Calu3 (cell line): ENCODE data around the gene ARMC5. TPM values are rescaled to one million over a fixed set of nuclear protein-coding genes. Genes with fewer than 3 reads are reported as not detected.
A peak's percentile ranks its signal among the peaks of the same experiment; 100 is the strongest.

ENCODE experiments used
- BruUV-seq: library from RNA; stranded (reverse); fragments of 400-500 nt; replicated peaks from 2 replicates; lab custom pipeline; 2021; lab: Mats Ljungman, UMichigan
- CTCF ChIA-PET: fragments of 300-600 bp; sonication (Branson Sonifier 250); formaldehyde crosslinking; loops from one replicate; lab custom pipeline; 2022; ENCODE audit warnings: antibody characterized with exemption; lab: Charles Lee
- DNase-seq: peaks from one replicate; pipeline ENCODE4 v3.0.0; 2022
- H3K27ac Mint-ChIP-seq: one replicate; pipeline ENCODE4 v1.8.0; 2022; ENCODE audit warnings: mixed read lengths; ENCODE audit not compliant: unreplicated experiment
- H3K27me3 Mint-ChIP-seq: one replicate; pipeline ENCODE4 v1.8.0; 2022; ENCODE audit warnings: mixed read lengths; ENCODE audit not compliant: unreplicated experiment
- H3K36me3 Mint-ChIP-seq: one replicate; pipeline ENCODE4 v1.8.0; 2022; ENCODE audit warnings: mild to moderate bottlenecking, moderate library complexity, mixed read lengths; ENCODE audit not compliant: insufficient read depth, unreplicated experiment
- H3K4me1 Mint-ChIP-seq: one replicate; pipeline ENCODE4 v1.8.0; 2022; ENCODE audit warnings: mild to moderate bottlenecking, low read depth, mixed read lengths; ENCODE audit not compliant: unreplicated experiment
- H3K4me3 Mint-ChIP-seq: one replicate; pipeline ENCODE4 v1.8.0; 2022; ENCODE audit warnings: mild to moderate bottlenecking, low read depth, moderate library complexity, mixed read lengths; ENCODE audit not compliant: unreplicated experiment
- H3K9me3 Mint-ChIP-seq: one replicate; pipeline ENCODE4 v1.8.0; 2022; ENCODE audit warnings: low read depth, mixed read lengths; ENCODE audit not compliant: unreplicated experiment
- CTCF ChIP-seq: fragments of 200-600 bp; IDR thresholded peaks from one replicate; pipeline ENCODE4 v1.8.0; 2022; ENCODE audit warnings: antibody characterized with exemption; ENCODE audit not compliant: unreplicated experiment
- intact Hi-C: fragments of 100-400 bp; cut with micrococcal nuclease; formaldehyde crosslinking; loops from one replicate; pipeline ENCODE4 v1.10.0; 2022; ENCODE audit not compliant: unreplicated experiment
- total RNA-seq: library from RNA; stranded (reverse); gene quantifications from 2 replicates; pipeline ENCODE4 v1.2.3, GENCODE V29; 2022

ARMC5 gene
- total RNA-seq, 1 experiment from 2014 or later, result 13.6 TPM

- H3K4me1 Mint-ChIP-seq, result peaks cover 21% of the 10 kb centered on the region
- H3K9me3 Mint-ChIP-seq, result no peaks in the 10 kb centered on the region
- CTCF ChIA-PET, result interaction anchor here (0.6 to 1.7 kb wide), 9 partner anchors 8 to 466 kb away, joined by 3 to 11 read pairs (median 3); partner anchors contain the start of genes HSD3B7, KAT8, ZNF267 and ZNF843
- H3K36me3 Mint-ChIP-seq, result peaks cover 35% of the 10 kb centered on the region
- no peak for DNase-seq
- H3K27ac Mint-ChIP-seq, result peak overlapping the region; percentile 11
- no peak overlapping the region for H3K4me3 Mint-ChIP-seq
- TF ChIP-seq CTCF, result no peak
- no TSS peak for BruUV-seq
- intact Hi-C loops, result loop anchor here (5.0 to 10.0 kb wide), 3 partner anchors 36 to 416 kb away; no protein-coding TSS in a partner anchor
- no peaks in the 10 kb centered on the region for H3K27me3 Mint-ChIP-seq
These were observed 8.1 kb upstream of the ARMC5 start for GRCh38 chr16:31451201-31451600.

- H3K36me3 Mint-ChIP-seq, result peaks cover 35% of the 10 kb centered on the region
- peaks cover 21% of the 10 kb centered on the region for H3K4me1 Mint-ChIP-seq
These were observed 7.5 kb upstream of the ARMC5 start for GRCh38 chr16:31451681-31452351.

GRCh38 chr16:31452631-31453106, 6.6 kb upstream of the ARMC5 start:
- DNase-seq, result no peak
- no peak for TF ChIP-seq CTCF
- peaks cover 37% of the 10 kb centered on the region for H3K36me3 Mint-ChIP-seq
- intact Hi-C loops, result loop anchor here (5.0 to 10.0 kb wide), 3 partner anchors 35 to 415 kb away; no protein-coding TSS in a partner anchor
- H3K4me3 Mint-ChIP-seq, result no peak overlapping the region
- BruUV-seq, result no TSS peak
- H3K4me1 Mint-ChIP-seq, result peaks cover 21% of the 10 kb centered on the region
- CTCF ChIA-PET, result interaction anchor here (0.6 to 1.7 kb wide), 3 partner anchors 10 to 468 kb away, joined by 3 to 5 read pairs (median 3); partner anchors contain the start of genes HSD3B7 and ZNF843
- no peaks in the 10 kb centered on the region for H3K27me3 Mint-ChIP-seq
- no peak overlapping the region for H3K27ac Mint-ChIP-seq
- H3K9me3 Mint-ChIP-seq, result no peaks in the 10 kb centered on the region

More at GRCh38 chr16:31451681-31452351, 7.5 kb upstream of the ARMC5 start:
- BruUV-seq, result no TSS peak
- Mint-ChIP-seq H3K27me3 (no peaks in the 10 kb centered on the region), H3K4me3 (no peak overlapping the region), H3K27ac (peak overlapping the region; percentile 10), H3K9me3 (no peaks in the 10 kb centered on the region)
- CTCF ChIA-PET, result interaction anchor here (0.6 to 1.7 kb wide), 8 partner anchors 9 to 467 kb away, joined by 3 to 11 read pairs (median 4); partner anchors contain the start of genes HSD3B7, KAT8, ZNF267 and ZNF843
- intact Hi-C loops, result loop anchor here (5.0 to 10.0 kb wide), 3 partner anchors 35 to 415 kb away; no protein-coding TSS in a partner anchor
- peak; percentile 81 for TF ChIP-seq CTCF
- peak; percentile 83 for DNase-seq

- CTCF ChIA-PET, result interaction anchor here (0.6 kb wide), 2 partner anchors 34 to 468 kb away, joined by 3 to 6 read pairs; partner anchors contain the start of gene HSD3B7
These were observed 5.8 kb upstream of the ARMC5 start for GRCh38 chr16:31453255-31454204.

More at GRCh38 chr16:31453255-31454204, 5.8 kb upstream of the ARMC5 start:
- no peak for TF ChIP-seq CTCF
- H3K36me3 Mint-ChIP-seq, result peaks cover 46% of the 10 kb centered on the region
- peak overlapping the region; percentile 64 for H3K27ac Mint-ChIP-seq
- no peak for DNase-seq
- intact Hi-C loops, result loop anchor here (5.0 to 10.0 kb wide), 3 partner anchors 34 to 414 kb away; no protein-coding TSS in a partner anchor
- peak overlapping the region; percentile 19 for H3K4me3 Mint-ChIP-seq
- peaks cover 21% of the 10 kb centered on the region for H3K4me1 Mint-ChIP-seq
- no TSS peak for BruUV-seq
- no peaks in the 10 kb centered on the region for H3K27me3 Mint-ChIP-seq
- H3K9me3 Mint-ChIP-seq, result no peaks in the 10 kb centered on the region
